ENCODE results near the gene ADTRP. TPM values are rescaled to one million over a fixed set of nuclear protein-coding genes. Genes with fewer than 3 reads are reported as not detected.

The ADTRP gene
- total and polyA plus RNA-seq, 10 of the 15 experiments (the other 5 are each of a cell fraction or from before 2014, with no cell fraction given) = 0.10 to 2.6 (median 2.1) TPM

GRCh38 chr6:11791354-11792107 lies 12.9 kb upstream of the ADTRP start (continued):
- no peak for TF ChIP-seq SRF (IDR thresholded peaks at IDR 0.05; ENCODE audit: low read depth in 2 of 2, low read length in 2 of 2)
- TF ChIP-seq MEF2A (IDR thresholded peaks at IDR 0.05; ENCODE audit: insufficient read depth, low read depth, low read length) = no peak
- TF ChIP-seq ZBTB4 (CRISPR knock-in tag; IDR thresholded peaks at IDR 0.05) = no peak
- no peak for TF ChIP-seq MTA2 (IDR thresholded peaks at IDR 0.05; ENCODE audit: low read depth)
- TF ChIP-seq RFX5 (IDR thresholded peaks at IDR 0.05; ENCODE audit: low read depth, low read length) = no peak
- TF ChIP-seq MAX (IDR thresholded peaks at IDR 0.05; ENCODE audit: low read depth, low read length) = no peak
- no peak for TF ChIP-seq SP1 (IDR thresholded peaks at IDR 0.05; ENCODE audit: low read depth, low read length)
- no peak for TF ChIP-seq CEBPZ (IDR thresholded peaks at IDR 0.05; ENCODE audit: low read depth, low read length)
